ENCODE data around the gene UNC119.

GRCh38 chr17:28578246-28579195, 26.1 kb upstream of the UNC119 start:
- TF ChIP-seq POLR2A (IDR thresholded peaks at IDR 0.05; ENCODE audit: borderline replicate concordance, extremely low read depth, insufficient read depth, insufficient read length) (no peak), EZH2phosphoT487 (IDR thresholded peaks at IDR 0.05; ENCODE audit: borderline replicate concordance) (no peak), REST (IDR thresholded peaks at IDR 0.05; ENCODE audit: low read depth) (no peak), CTCF (IDR thresholded peaks at IDR 0.05 in 2 of 3, conservative IDR thresholded peaks at IDR 0.05 in 1 of 3; ENCODE audit: borderline replicate concordance in 1 of 3, insufficient read depth in 1 of 3, low read depth in 2 of 3, low read length in 2 of 3) (no peak), ATF3 (IDR thresholded peaks at IDR 0.05) (no peak), POLR2AphosphoS5 (IDR thresholded peaks at IDR 0.05; ENCODE audit: low read depth, low read length) (no peak), SIN3A (IDR thresholded peaks at IDR 0.05; ENCODE audit: low read depth) (no peak), CEBPB (IDR thresholded peaks at IDR 0.05; ENCODE audit: low read depth) (no peak), ZBTB33 (IDR thresholded peaks at IDR 0.05; ENCODE audit: extremely low read depth, insufficient replicate concordance, low read length) (no peak), RAD21 (IDR thresholded peaks at IDR 0.05; ENCODE audit: low read depth) (no peak), SP1 (IDR thresholded peaks at IDR 0.05; ENCODE audit: low read depth) (no peak)

Data from HCT116 (cell line).